ENCODE data around the gene SCG3. TPM values are rescaled to one million over a fixed set of nuclear protein-coding genes. Genes with fewer than 3 reads are reported as not detected.

The SCG3 gene
- total RNA-seq, 1 donor from 2014 or later: 219 TPM

DNA sequence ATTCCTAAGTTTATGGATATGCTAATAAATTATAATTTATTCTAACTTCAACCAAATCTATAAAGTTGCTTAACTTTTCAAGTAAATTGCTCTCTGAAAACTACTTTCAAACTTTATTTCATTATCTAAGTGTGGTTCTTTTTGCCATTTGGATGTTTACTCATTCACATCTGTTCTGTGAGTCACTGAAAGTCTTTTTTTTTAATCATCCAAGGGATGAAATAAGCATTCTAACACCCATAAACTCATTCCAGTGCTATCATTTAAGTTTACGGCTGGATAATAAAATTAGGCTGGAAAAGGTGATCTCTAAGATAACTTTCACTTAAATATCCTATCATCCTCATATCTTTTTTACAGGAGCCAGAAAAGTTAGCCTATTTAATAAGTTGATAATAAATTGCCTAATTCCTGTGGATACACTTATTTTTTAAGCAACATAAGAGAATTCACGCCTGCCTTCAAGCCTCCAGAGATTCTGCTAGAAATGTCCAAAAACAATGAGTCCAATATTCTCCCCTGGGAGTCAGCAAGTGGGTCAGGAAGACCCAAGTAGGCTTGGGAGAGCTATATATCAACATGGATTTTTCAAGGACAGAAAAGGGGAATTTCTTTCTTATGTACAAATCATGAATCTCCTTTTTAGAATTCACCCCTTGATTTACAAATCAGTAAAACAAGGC, 25.8 kb downstream of the SCG3 start:
- Mint-ChIP-seq H3K9me3 (ENCODE audit: unreplicated experiment) (no peaks in the 10 kb centered on the region), H3K4me3 (ENCODE audit: unreplicated experiment) (no peak overlapping the region), H3K27ac (ENCODE audit: unreplicated experiment) (peak overlapping the region; percentile 18), H3K36me3 (ENCODE audit: unreplicated experiment) (no peaks in the 10 kb centered on the region), H3K27me3 (ENCODE audit: unreplicated experiment) (no peaks in the 10 kb centered on the region), H3K4me1 (ENCODE audit: low read depth, unreplicated experiment) (peaks cover 1% of the 10 kb centered on the region)
- no peak for DNase-seq
- TF ChIP-seq, protein P1, sequence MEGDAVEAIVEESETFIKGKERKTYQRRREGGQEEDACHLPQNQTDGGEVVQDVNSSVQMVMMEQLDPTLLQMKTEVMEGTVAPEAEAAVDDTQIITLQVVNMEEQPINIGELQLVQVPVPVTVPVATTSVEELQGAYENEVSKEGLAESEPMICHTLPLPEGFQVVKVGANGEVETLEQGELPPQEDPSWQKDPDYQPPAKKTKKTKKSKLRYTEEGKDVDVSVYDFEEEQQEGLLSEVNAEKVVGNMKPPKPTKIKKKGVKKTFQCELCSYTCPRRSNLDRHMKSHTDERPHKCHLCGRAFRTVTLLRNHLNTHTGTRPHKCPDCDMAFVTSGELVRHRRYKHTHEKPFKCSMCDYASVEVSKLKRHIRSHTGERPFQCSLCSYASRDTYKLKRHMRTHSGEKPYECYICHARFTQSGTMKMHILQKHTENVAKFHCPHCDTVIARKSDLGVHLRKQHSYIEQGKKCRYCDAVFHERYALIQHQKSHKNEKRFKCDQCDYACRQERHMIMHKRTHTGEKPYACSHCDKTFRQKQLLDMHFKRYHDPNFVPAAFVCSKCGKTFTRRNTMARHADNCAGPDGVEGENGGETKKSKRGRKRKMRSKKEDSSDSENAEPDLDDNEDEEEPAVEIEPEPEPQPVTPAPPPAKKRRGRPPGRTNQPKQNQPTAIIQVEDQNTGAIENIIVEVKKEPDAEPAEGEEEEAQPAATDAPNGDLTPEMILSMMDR (IDR thresholded peaks at IDR 0.05; ENCODE audit: partially characterized antibody, unreplicated experiment): no peak

DNA sequence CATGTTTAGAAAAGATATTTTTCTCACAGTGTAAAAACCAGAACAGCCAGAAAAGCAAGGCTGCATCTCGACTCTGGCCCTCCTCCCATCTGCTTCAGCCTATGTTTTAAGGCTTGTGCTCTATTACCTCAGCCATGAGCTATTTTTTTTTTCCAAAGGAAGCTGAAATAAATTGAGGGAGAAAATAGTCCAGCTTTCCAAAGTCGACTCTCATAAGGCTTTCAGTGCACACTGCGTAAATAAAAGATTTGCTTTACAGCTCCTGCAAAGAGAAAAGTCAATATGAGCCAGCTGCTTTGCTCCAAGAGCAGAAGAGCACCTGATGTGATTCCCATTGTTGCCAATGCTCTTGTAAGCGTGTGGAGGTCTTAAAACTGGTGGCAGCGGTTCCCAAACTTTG, 26.7 kb downstream of the SCG3 start:
- Mint-ChIP-seq H3K36me3 (ENCODE audit: unreplicated experiment) (peaks cover 3% of the 10 kb centered on the region), H3K27ac (ENCODE audit: unreplicated experiment) (peak overlapping the region; percentile 17), H3K9me3 (ENCODE audit: unreplicated experiment) (no peaks in the 10 kb centered on the region), H3K4me3 (ENCODE audit: unreplicated experiment) (no peak overlapping the region), H3K4me1 (ENCODE audit: low read depth, unreplicated experiment) (peaks cover 1% of the 10 kb centered on the region), H3K27me3 (ENCODE audit: unreplicated experiment) (no peaks in the 10 kb centered on the region)
- no peak for DNase-seq
- TF ChIP-seq, protein P1 (IDR thresholded peaks at IDR 0.05; ENCODE audit: partially characterized antibody, unreplicated experiment): no peak

GRCh38 chr15:51709031-51709430, 27.7 kb downstream of the SCG3 start:
- H3K4me1 Mint-ChIP-seq (ENCODE audit: low read depth, unreplicated experiment): peaks cover 1% of the 10 kb centered on the region
- H3K27me3 Mint-ChIP-seq (ENCODE audit: unreplicated experiment): no peaks in the 10 kb centered on the region
- H3K4me3 Mint-ChIP-seq (ENCODE audit: unreplicated experiment): no peak overlapping the region
- peaks cover 6% of the 10 kb centered on the region for H3K36me3 Mint-ChIP-seq (ENCODE audit: unreplicated experiment)
- H3K9me3 Mint-ChIP-seq (ENCODE audit: unreplicated experiment): peaks cover 3% of the 10 kb centered on the region
- H3K27ac Mint-ChIP-seq (ENCODE audit: unreplicated experiment): no peak overlapping the region
- no peak for DNase-seq
- TF ChIP-seq, protein P1 (IDR thresholded peaks at IDR 0.05; ENCODE audit: partially characterized antibody, unreplicated experiment): no peak

GRCh38 chr15:51714162-51714561, 32.9 kb downstream of the SCG3 start:
- Mint-ChIP-seq H3K27me3 (ENCODE audit: unreplicated experiment) (peaks cover 2% of the 10 kb centered on the region), H3K4me1 (ENCODE audit: low read depth, unreplicated experiment) (peaks cover 11% of the 10 kb centered on the region), H3K36me3 (ENCODE audit: unreplicated experiment) (peaks cover 16% of the 10 kb centered on the region), H3K4me3 (ENCODE audit: unreplicated experiment) (no peak overlapping the region), H3K27ac (ENCODE audit: unreplicated experiment) (peak overlapping the region; percentile 1), H3K9me3 (ENCODE audit: unreplicated experiment) (peaks cover 10% of the 10 kb centered on the region)
- TF ChIP-seq, protein P1 (IDR thresholded peaks at IDR 0.05; ENCODE audit: partially characterized antibody, unreplicated experiment): no peak
- DNase-seq: no peak

- Mint-ChIP-seq H3K36me3 (ENCODE audit: unreplicated experiment) (peaks cover 16% of the 10 kb centered on the region), H3K4me1 (ENCODE audit: low read depth, unreplicated experiment) (peaks cover 11% of the 10 kb centered on the region), H3K27ac (ENCODE audit: unreplicated experiment) (no peak overlapping the region), H3K27me3 (ENCODE audit: unreplicated experiment) (peaks cover 2% of the 10 kb centered on the region), H3K9me3 (ENCODE audit: unreplicated experiment) (peaks cover 10% of the 10 kb centered on the region), H3K4me3 (ENCODE audit: unreplicated experiment) (no peak overlapping the region)
- TF ChIP-seq, protein P1 (IDR thresholded peaks at IDR 0.05; ENCODE audit: partially characterized antibody, unreplicated experiment): no peak
- DNase-seq: no peak
These were observed 33.6 kb downstream of the SCG3 start for GRCh38 chr15:51714911-51715310.

Measured in glutamatergic neuron (in vitro differentiated cells).